GM23338 (cell line): Measurements from ENCODE around the gene HES3. TPM values are rescaled to one million over a fixed set of nuclear protein-coding genes. Genes with fewer than 3 reads are reported as not detected.

Experiments
- ATAC-seq: fragments of 200-7000 bp; cut with Tn5 transposase; 3 replicates; pipeline ENCODE4 v1.9.1; 2020
- DNase-seq: peaks from one replicate; pipeline ENCODE4 v3.0.0-alpha.2; 2015; ENCODE audit warnings: low spot score
- H2AFZ ChIP-seq: fragments of 200-600 bp; sonication (generic); 2 replicates; pipeline ENCODE4 v1.8.0; 2016; ENCODE audit warnings: antibody characterized with exemption, mild to moderate bottlenecking, moderate library complexity
- H3F3A ChIP-seq: fragments of 200-600 bp; sonication (generic); replicated peaks from 2 replicates; pipeline ENCODE4 v1.8.0; 2017; ENCODE audit warnings: antibody characterized with exemption, mixed run types, low read depth
- H3K27ac ChIP-seq: fragments of 200-600 bp; sonication (generic); 2 replicates; pipeline ENCODE4 v1.6.1; 2016; ENCODE audit warnings: low read depth
- H3K27me3 ChIP-seq: fragments of 200-600 bp; sonication (generic); 2 replicates; pipeline ENCODE4 v1.8.0; 2016; ENCODE audit warnings: mild to moderate bottlenecking, mixed run types, moderate library complexity; ENCODE audit not compliant: insufficient read depth
- H3K36me3 ChIP-seq: fragments of 200-600 bp; sonication (generic); 2 replicates; pipeline ENCODE4 v1.8.0; 2016; ENCODE audit warnings: mild to moderate bottlenecking; ENCODE audit not compliant: insufficient read depth
- H3K4me1 ChIP-seq: fragments of 200-600 bp; sonication (generic); 2 replicates; pipeline ENCODE4 v1.8.0; 2016; ENCODE audit warnings: mild to moderate bottlenecking, moderate library complexity; ENCODE audit not compliant: insufficient read depth
- H3K4me2 ChIP-seq: fragments of 200-600 bp; sonication (generic); 2 replicates; pipeline ENCODE4 v1.7.1; 2017; ENCODE audit warnings: mixed run types
- H3K4me3 ChIP-seq: fragments of 200-600 bp; sonication (generic); 2 replicates; pipeline ENCODE4 v1.6.1; 2016; ENCODE audit warnings: mixed run types
- H3K79me2 ChIP-seq: fragments of 200-600 bp; sonication (generic); replicated peaks from 2 replicates; pipeline ENCODE4 v1.8.0; 2017; ENCODE audit warnings: mild to moderate bottlenecking; ENCODE audit not compliant: insufficient read depth
- H3K9me2 ChIP-seq: fragments of 200-600 bp; sonication (generic); 2 replicates; pipeline ENCODE4 v1.8.0; 2017; ENCODE audit not compliant: insufficient read depth
- H4K20me1 ChIP-seq: fragments of 200-600 bp; sonication (generic); replicated peaks from 2 replicates; pipeline ENCODE4 v1.8.0; 2017; ENCODE audit warnings: mild to moderate bottlenecking; ENCODE audit not compliant: insufficient read depth
- H3K27ac Mint-ChIP-seq: 2 replicates; pipeline ENCODE4 v1.8.0; 2020; ENCODE audit warnings: inconsistent platforms, mild to moderate bottlenecking, moderate library complexity, mixed read lengths
- H3K27me3 Mint-ChIP-seq: 3 replicates; pipeline ENCODE4 v1.8.0; 2022; ENCODE audit warnings: low read depth, mild to moderate bottlenecking, moderate library complexity, mixed read lengths, inconsistent platforms; ENCODE audit not compliant: insufficient read depth, poor library complexity
- H3K36me3 Mint-ChIP-seq: 3 replicates; pipeline ENCODE4 v1.8.0; 2021; ENCODE audit warnings: low read depth, mild to moderate bottlenecking, inconsistent platforms, moderate library complexity, mixed read lengths
- H3K4me1 Mint-ChIP-seq: 3 replicates; pipeline ENCODE4 v1.8.0; 2020; ENCODE audit warnings: mild to moderate bottlenecking, inconsistent platforms, mixed read lengths
- H3K4me3 Mint-ChIP-seq: 3 replicates; pipeline ENCODE4 v1.8.0; 2021; ENCODE audit warnings: moderate library complexity, mild to moderate bottlenecking, inconsistent platforms, mixed read lengths
- H3K9me3 Mint-ChIP-seq: 3 replicates; pipeline ENCODE4 v1.8.0; 2020; ENCODE audit warnings: moderate library complexity, mild to moderate bottlenecking, inconsistent platforms, mixed read lengths
- CTCF ChIP-seq, 2 experiments: fragments of 200-600 bp in 1 of 2; sonication (generic) in 1 of 2; conservative IDR thresholded peaks; 2 replicates each; pipeline versions ENCODE4 v1.5.1 to v1.6.1; 2016 to 2017; ENCODE audit warnings: antibody characterized with exemption in 2 of 2, low read depth in 2 of 2, mild to moderate bottlenecking in 2 of 2, moderate library complexity in 1 of 2
- ETS1 ChIP-seq: IDR thresholded peaks from 2 replicates; pipeline ENCODE4 v1.6.1; 2016; ENCODE audit warnings: antibody characterized with exemption
- EZH2 ChIP-seq: fragments of 200-600 bp; sonication (generic); IDR thresholded peaks from one replicate; pipeline ENCODE4 v1.8.0; 2017; ENCODE audit warnings: antibody characterized with exemption, mild to moderate bottlenecking, low read depth; ENCODE audit not compliant: unreplicated experiment
- EZH2phosphoT487 ChIP-seq: fragments of 200-600 bp; sonication (generic); IDR thresholded peaks from one replicate; pipeline ENCODE4 v1.8.1; 2018; ENCODE audit warnings: antibody characterized with exemption; ENCODE audit not compliant: unreplicated experiment
- NANOG ChIP-seq: IDR thresholded peaks from 2 replicates; pipeline ENCODE4 v1.6.1; 2016; ENCODE audit warnings: antibody characterized with exemption, borderline replicate concordance
- REST ChIP-seq: IDR thresholded peaks from one replicate; pipeline ENCODE4 v1.6.1; 2018; ENCODE audit warnings: antibody characterized with exemption; ENCODE audit not compliant: unreplicated experiment
- ZNF114 ChIP-seq: fragments of 250-450 bp; sonication (Bioruptor Pico); IDR thresholded peaks from 2 replicates; pipeline ENCODE4 v1.5.0; 2020; ENCODE audit warnings: mild to moderate bottlenecking, moderate library complexity
- ZNF331 ChIP-seq: fragments of 250-450 bp; sonication (Bioruptor Pico); IDR thresholded peaks from 2 replicates; pipeline ENCODE4 v1.5.0; 2020; ENCODE audit warnings: low read depth, mild to moderate bottlenecking, moderate library complexity
- ZNF462 ChIP-seq: fragments of 250-450 bp; sonication (Bioruptor Pico); IDR thresholded peaks from 2 replicates; pipeline ENCODE4 v1.5.0; 2020; ENCODE audit warnings: mild to moderate bottlenecking, moderate library complexity
- polyA plus RNA-seq: library from polyadenylated mRNA; unstranded; fragments of >200 nt; fragmentation: Nextera tagmentation; extraction: Ambion mirVana; gene quantifications from 2 replicates; pipeline ENCODE4 v1.2.1, GENCODE V29; 2016
- total RNA-seq: library from RNA; depleted of rRNA; stranded (reverse); fragments of >200 nt; shearing (Covaris generic); gene quantifications from 2 replicates; pipeline ENCODE4 v1.2.3, GENCODE V29; 2014

Gene HES3
- total and polyA plus RNA-seq, 2 experiments from 2014 or later, result 7.1 to 50.4 TPM

GRCh38 chr1:6262555-6263420, 18.8 kb downstream of the HES3 start (continued):
- TF ChIP-seq ZNF462, result no peak
- no peak for TF ChIP-seq EZH2
- no peak for TF ChIP-seq CTCF (conservative IDR thresholded peaks at IDR 0.05; ENCODE audit: low read depth in 2 of 2)
- no peak for TF ChIP-seq NANOG

GRCh38 chr1:6263716-6264115, 19.7 kb downstream of the HES3 start:
- no peak overlapping the region for H3K27ac ChIP-seq
- H3K4me2 ChIP-seq, result no peak overlapping the region
- H3K9me2 ChIP-seq, result no peaks in the 10 kb centered on the region
- no peak for ATAC-seq
- no peaks in the 10 kb centered on the region for H3K9me3 Mint-ChIP-seq
- H4K20me1 ChIP-seq, result no peaks in the 10 kb centered on the region; the same call in 1 of the 2 replicates
- peaks cover 22% of the 10 kb centered on the region for H3F3A ChIP-seq
- no peak overlapping the region for H3K4me3 Mint-ChIP-seq
- no peaks in the 10 kb centered on the region; the same call in 2 of the 3 replicates for H3K36me3 Mint-ChIP-seq
- H3K27ac Mint-ChIP-seq, result no peak overlapping the region
- peaks cover 11% of the 10 kb centered on the region; the same call in 2 of the 3 replicates for H3K4me1 Mint-ChIP-seq
- no peak overlapping the region for H3K4me3 ChIP-seq
- H3K79me2 ChIP-seq, result no peaks in the 10 kb centered on the region
- peaks cover 30% of the 10 kb centered on the region for H3K27me3 Mint-ChIP-seq
- H3K4me1 ChIP-seq, result no peaks in the 10 kb centered on the region; the same call in 1 of the 2 replicates
- H3K27me3 ChIP-seq, result peaks cover 21% of the 10 kb centered on the region
- TF ChIP-seq ZNF114 (CRISPR knock-in tag) (no peak), REST (no peak), EZH2phosphoT487 (no peak), ETS1 (no peak), ZNF331 (CRISPR knock-in tag) (no peak)
- H2AFZ ChIP-seq, result no peak overlapping the region
- DNase-seq, result no peak
- no peaks in the 10 kb centered on the region for H3K36me3 ChIP-seq
